ENCODE data around the gene CHCHD3.

CHCHD3 gene

DNA sequence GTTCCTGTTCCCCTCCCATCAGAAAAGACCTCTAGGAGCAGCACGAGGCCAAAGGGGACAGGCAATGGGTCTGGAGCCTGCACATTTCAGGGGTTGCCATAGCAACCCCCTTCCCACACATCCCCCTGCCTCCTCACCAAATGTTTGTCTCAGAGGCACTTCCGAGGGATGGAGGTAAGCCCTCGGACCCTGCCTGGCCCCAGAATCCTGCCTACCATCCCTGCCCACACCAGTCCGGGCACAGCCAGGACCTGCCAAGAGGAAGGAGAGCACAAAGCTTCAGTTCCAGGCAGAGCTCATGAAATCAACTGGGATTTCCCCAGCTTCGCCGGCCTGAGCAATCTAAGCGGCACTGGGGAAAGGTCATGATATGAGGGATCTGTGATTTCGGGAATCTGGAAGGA is 330.6 kb downstream of the CHCHD3 start:
- H3K27ac Mint-ChIP-seq: peak overlapping the region in 1 of 3 experiments; percentile 70
- H3K4me1 Mint-ChIP-seq: peaks cover 16% of the 10 kb centered on the region
- TF ChIP-seq, protein P1, sequence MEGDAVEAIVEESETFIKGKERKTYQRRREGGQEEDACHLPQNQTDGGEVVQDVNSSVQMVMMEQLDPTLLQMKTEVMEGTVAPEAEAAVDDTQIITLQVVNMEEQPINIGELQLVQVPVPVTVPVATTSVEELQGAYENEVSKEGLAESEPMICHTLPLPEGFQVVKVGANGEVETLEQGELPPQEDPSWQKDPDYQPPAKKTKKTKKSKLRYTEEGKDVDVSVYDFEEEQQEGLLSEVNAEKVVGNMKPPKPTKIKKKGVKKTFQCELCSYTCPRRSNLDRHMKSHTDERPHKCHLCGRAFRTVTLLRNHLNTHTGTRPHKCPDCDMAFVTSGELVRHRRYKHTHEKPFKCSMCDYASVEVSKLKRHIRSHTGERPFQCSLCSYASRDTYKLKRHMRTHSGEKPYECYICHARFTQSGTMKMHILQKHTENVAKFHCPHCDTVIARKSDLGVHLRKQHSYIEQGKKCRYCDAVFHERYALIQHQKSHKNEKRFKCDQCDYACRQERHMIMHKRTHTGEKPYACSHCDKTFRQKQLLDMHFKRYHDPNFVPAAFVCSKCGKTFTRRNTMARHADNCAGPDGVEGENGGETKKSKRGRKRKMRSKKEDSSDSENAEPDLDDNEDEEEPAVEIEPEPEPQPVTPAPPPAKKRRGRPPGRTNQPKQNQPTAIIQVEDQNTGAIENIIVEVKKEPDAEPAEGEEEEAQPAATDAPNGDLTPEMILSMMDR (IDR thresholded peaks at IDR 0.05; ENCODE audit: unreplicated experiment in 3 of 3): no peak
- H3K9me3 Mint-ChIP-seq: peaks cover 9% of the 10 kb centered on the region
- H3K27me3 Mint-ChIP-seq (ENCODE audit: low read depth): peaks cover 4% of the 10 kb centered on the region
- H3K36me3 Mint-ChIP-seq (ENCODE audit: low read depth): peaks cover under 1% of the 10 kb centered on the region
- H3K4me3 Mint-ChIP-seq: no peak overlapping the region

DNA sequence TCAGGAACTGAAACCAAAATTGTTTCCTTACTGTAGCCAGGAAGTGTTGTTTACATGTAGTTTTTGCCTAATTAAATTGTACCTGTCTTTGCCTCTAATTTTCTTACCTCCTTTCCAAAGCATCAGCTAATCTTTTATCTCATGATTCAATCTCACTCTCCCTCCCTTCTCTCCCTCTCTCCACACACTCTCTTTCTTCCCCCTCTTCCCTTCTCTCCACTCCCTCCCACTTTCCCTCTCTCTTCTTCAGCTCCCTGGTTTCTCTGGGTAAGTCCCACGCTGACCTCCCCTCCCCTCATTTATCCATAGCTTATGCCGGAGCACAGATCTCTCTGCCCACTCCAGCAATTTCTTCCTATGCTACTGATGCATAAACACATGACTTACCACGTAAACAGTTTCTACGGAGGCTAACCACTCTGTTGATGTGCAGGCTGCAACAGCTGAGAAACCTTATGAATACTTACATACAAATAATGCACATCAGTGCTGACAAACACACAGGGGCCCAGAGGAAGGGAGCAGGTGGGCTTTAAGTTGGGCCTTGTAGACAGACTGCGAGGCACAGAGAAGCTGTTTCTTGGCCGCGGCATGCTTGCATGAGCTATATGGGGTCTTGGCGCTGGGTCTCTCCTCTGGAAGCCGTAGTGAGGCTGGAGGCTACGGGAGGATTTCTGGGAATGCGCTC is 331.2 kb downstream of the CHCHD3 start:
- Mint-ChIP-seq H3K4me1 (peaks cover 15% of the 10 kb centered on the region), H3K4me3 (peak overlapping the region in 2 of 3 experiments; percentile 4 to 7), H3K27ac (peak overlapping the region in 1 of 3 experiments; percentile 70), H3K27me3 (ENCODE audit: low read depth) (peaks cover 4% of the 10 kb centered on the region), H3K36me3 (ENCODE audit: low read depth) (peaks cover 3% of the 10 kb centered on the region), H3K9me3 (peaks cover 12% of the 10 kb centered on the region)
- TF ChIP-seq, protein P1 (IDR thresholded peaks at IDR 0.05; ENCODE audit: unreplicated experiment in 3 of 3): no peak

DNA sequence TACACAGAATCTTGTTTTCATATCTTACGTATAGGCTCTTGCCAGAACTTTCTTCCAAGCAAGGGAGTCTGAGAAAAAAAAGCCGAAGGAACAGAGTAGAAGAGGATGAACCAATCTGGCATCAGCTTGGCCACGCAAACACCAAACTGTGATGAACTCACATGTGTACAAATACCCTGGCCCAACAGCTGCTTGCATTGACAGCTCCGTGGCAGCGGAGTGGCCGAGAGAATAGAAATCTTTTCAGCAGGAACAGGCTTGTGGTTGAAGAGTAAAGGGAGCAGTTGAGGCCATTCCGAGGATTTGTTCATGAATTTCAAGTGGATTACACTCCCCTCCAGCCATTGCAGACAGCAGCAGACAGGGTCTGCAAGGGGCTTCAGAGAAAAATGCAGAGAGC is 331.8 kb downstream of the CHCHD3 start:
- Mint-ChIP-seq H3K9me3 (peaks cover 16% of the 10 kb centered on the region), H3K4me3 (no peak overlapping the region), H3K4me1 (peaks cover 11% of the 10 kb centered on the region), H3K27me3 (ENCODE audit: low read depth) (peaks cover 4% of the 10 kb centered on the region), H3K27ac (peak overlapping the region in 1 of 3 experiments; percentile 70), H3K36me3 (ENCODE audit: low read depth) (peaks cover 3% of the 10 kb centered on the region)
- TF ChIP-seq, protein P1 (IDR thresholded peaks at IDR 0.05; ENCODE audit: unreplicated experiment in 3 of 3): no peak

DNA sequence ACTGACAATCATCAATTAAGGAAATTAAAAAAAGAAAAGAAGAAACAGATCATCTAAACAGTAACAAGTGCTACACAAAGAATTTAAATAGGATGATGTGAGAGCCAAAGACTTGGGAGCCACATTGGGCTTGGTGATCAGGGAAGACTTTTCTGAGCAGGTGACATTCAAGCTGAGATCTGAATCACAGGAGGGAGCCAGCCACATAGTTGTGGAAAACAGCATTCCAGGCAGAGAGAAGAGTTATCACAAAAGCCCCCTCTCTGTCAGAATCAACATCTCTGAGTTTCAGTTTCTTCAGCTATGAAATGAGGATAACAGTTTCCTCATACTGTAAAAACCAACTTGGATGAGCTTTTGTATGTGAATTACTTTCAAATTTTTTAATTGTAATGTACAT is 336.4 kb downstream of the CHCHD3 start:
- Mint-ChIP-seq H3K27me3 (ENCODE audit: low read depth) (peaks cover 3% of the 10 kb centered on the region), H3K27ac (no peak overlapping the region), H3K4me3 (no peak overlapping the region), H3K9me3 (peaks cover 38% of the 10 kb centered on the region), H3K36me3 (ENCODE audit: low read depth) (peaks cover 3% of the 10 kb centered on the region), H3K4me1 (peaks cover 13% of the 10 kb centered on the region)
- TF ChIP-seq, protein P1 (IDR thresholded peaks at IDR 0.05; ENCODE audit: unreplicated experiment in 3 of 3): no peak

DNA sequence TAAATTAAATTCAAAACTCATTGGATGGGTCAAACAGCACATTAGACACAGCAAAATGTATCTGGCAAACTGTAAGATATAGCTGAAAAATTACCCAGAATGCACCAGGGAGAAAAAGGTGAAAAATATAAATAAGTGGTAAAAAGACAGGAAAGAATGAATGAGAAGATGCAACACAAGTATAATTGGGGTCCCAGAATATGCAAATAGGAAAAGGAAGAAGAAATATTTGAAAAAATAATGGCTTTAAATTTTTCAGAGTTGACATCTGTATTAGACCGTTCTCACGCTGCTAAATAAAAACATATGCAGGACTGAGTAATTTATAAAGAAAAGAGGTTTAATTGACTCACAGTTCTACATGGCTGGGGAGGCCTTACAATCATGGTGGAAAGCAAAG is 337.9 kb downstream of the CHCHD3 start:
- Mint-ChIP-seq H3K27me3 (ENCODE audit: low read depth) (peaks cover 3% of the 10 kb centered on the region), H3K9me3 (peaks cover 41% of the 10 kb centered on the region), H3K4me3 (no peak overlapping the region), H3K36me3 (ENCODE audit: low read depth) (peaks cover 3% of the 10 kb centered on the region), H3K27ac (no peak overlapping the region), H3K4me1 (peaks cover 15% of the 10 kb centered on the region)
- TF ChIP-seq, protein P1 (IDR thresholded peaks at IDR 0.05; ENCODE audit: unreplicated experiment in 3 of 3): no peak

DNA sequence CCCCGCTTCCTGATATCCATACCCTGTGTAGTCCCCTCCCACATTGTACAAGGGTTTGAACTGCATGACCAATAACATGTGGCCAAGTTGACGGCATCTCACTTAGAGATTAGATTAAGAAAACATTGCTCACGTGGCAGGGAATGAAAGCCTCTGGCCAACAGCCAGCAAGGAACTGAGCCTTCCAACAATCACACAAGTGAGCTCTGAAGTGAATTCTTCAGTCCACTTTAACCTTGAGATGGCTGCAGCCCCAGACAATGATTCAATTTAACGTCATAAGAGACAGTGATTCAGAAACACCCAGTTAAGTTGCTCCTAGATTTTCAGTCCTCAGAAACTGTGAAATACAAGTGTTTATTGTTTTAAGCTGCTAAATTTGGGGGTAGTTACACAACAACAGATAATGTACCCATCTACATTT is 339.7 kb downstream of the CHCHD3 start:
- Mint-ChIP-seq H3K27ac (peak overlapping the region in 2 of 3 experiments; percentile 16 to 61), H3K36me3 (ENCODE audit: low read depth) (peaks cover 3% of the 10 kb centered on the region), H3K4me3 (no peak overlapping the region), H3K4me1 (peaks cover 21% of the 10 kb centered on the region), H3K27me3 (ENCODE audit: low read depth) (peaks cover 3% of the 10 kb centered on the region), H3K9me3 (peaks cover 36% of the 10 kb centered on the region)
- TF ChIP-seq, protein P1 (IDR thresholded peaks at IDR 0.05; ENCODE audit: unreplicated experiment in 3 of 3): no peak

All from nephron (organoid).